Activated CD4-positive, alpha-beta T cell treated with anti-CD3 and anti-CD28 coated beads for 36 hours (primary cell): Measurements from ENCODE around the gene DBR1. TPM values are rescaled to one million over a fixed set of nuclear protein-coding genes. Genes with fewer than 3 reads are reported as not detected.

Experiments used
- ATAC-seq: fragments of 200-7000 bp; cut with Tn5 transposase; one replicate; pipeline ENCODE4 v1.10.0; 2021; ENCODE audit warnings: mild to moderate bottlenecking, moderate library complexity
- CTCF ChIA-PET: fragments of 350-600 bp; sonication (Branson Sonifier 250); formaldehyde crosslinking; loops from one replicate; lab custom pipeline; 2021; ENCODE audit warnings: antibody characterized with exemption; lab: Charles Lee
- POLR2A ChIA-PET: fragments of 350-600 bp; sonication (Branson Sonifier 250); formaldehyde crosslinking; loops from one replicate; lab custom pipeline; 2021; ENCODE audit warnings: antibody characterized with exemption, inconsistent platforms; lab: Charles Lee
- DNase-seq: peaks from one replicate; pipeline ENCODE4 v3.0.0-alpha.2; 2020
- H3K27ac Mint-ChIP-seq: one replicate; pipeline ENCODE4 v1.8.0; 2021; ENCODE audit warnings: mixed read lengths
- H3K27me3 Mint-ChIP-seq: one replicate; pipeline ENCODE4 v1.8.0; 2021; ENCODE audit warnings: mixed read lengths
- H3K36me3 Mint-ChIP-seq: one replicate; pipeline ENCODE4 v1.8.0; 2021; ENCODE audit warnings: low read depth, mixed read lengths
- H3K4me1 Mint-ChIP-seq: one replicate; pipeline ENCODE4 v1.8.0; 2021; ENCODE audit warnings: mixed read lengths
- H3K4me3 Mint-ChIP-seq: one replicate; pipeline ENCODE4 v1.8.0; 2021; ENCODE audit warnings: mild to moderate bottlenecking, moderate library complexity, mixed read lengths
- H3K9me3 Mint-ChIP-seq: one replicate; pipeline ENCODE4 v1.8.0; 2021; ENCODE audit warnings: low read depth, mixed read lengths
- intact Hi-C, 2 experiments: fragments of 100-400 bp; cut with DNase I in 1 of 2; cut with micrococcal nuclease in 1 of 2; formaldehyde crosslinking; loops; one replicate each; pipeline versions ENCODE4 v1.14.2 to v1.15.1; 2022 to 2024; cut with DNase I, micrococcal nuclease
- total RNA-seq, 2 experiments: library from RNA; stranded (reverse); gene quantifications; one replicate each; pipeline ENCODE4 v1.2.3, GENCODE V29; 2021

The DBR1 gene
- total RNA-seq, 2 experiments from 2014 or later, result 16.4 to 22.0 TPM

DNA sequence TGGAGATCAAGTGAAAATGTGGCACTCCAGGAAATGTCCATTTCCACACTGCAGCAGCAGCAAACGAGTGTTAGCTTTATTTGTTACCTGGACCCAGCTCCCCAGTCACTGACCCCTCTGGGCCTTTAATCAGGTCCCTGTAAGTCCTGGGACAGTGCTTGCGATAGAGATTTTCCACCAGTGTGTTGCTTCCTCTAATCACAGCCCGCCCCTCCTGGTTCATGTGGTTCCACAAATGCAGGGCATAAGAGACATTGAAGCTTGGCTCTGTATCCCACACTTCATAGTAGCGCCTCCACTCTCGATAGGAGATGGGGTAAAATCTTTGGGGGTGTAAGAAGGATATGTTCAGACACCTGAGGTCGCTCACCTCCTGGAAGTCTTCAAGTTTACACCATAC lies 50.5 kb downstream of the DBR1 start:
- peaks cover 5% of the 10 kb centered on the region for H3K27me3 Mint-ChIP-seq
- ATAC-seq, result no peak
- intact Hi-C loops, result no loop called here

DNA sequence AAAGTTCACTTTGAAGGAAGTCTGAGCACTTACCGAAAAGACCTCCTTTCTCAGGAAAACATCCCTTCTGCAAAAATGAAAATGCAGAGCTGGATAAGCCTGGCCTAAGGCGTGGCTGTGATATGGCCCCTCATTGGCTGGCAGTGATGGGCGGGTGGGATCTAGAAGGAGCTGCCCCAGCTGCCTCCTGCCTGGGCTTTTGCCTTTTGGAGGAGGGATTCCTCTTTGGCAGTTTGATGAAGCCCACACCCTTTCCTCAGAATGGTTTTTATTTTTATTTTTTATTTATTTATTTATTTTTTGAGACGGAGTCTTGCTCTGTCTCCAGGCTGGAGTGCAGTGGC lies 55.3 kb downstream of the DBR1 start:
- ChIA-PET CTCF (interaction anchor here (0.8 to 3.7 kb wide), 10 partner anchors 9 to 62 kb away, joined by 3 to 42 read pairs (median 4); partner anchors contain the start of gene A4GNT), POLR2A (no interaction called here)
- ATAC-seq (no peak), DNase-seq (no peak)
- Mint-ChIP-seq H3K9me3 (no peaks in the 10 kb centered on the region), H3K36me3 (no peaks in the 10 kb centered on the region), H3K27ac (no peak overlapping the region), H3K27me3 (peaks cover 20% of the 10 kb centered on the region), H3K4me3 (no peak overlapping the region), H3K4me1 (peaks cover 4% of the 10 kb centered on the region)
- intact Hi-C loops, result loop anchor here (1.0 kb wide), 1 partner anchor 51 kb away; no protein-coding TSS in a partner anchor

More for the DNA sequence above, 50.5 kb downstream of the DBR1 start:
- Mint-ChIP-seq H3K27ac (no peak overlapping the region), H3K9me3 (no peaks in the 10 kb centered on the region), H3K4me3 (no peak overlapping the region), H3K4me1 (no peaks in the 10 kb centered on the region), H3K36me3 (no peaks in the 10 kb centered on the region)
- DNase-seq, result no peak
- ChIA-PET POLR2A (no interaction called here), CTCF (interaction anchor here (0.8 to 0.9 kb wide), 2 partner anchors 23 to 468 kb away, joined by 3 read pairs; no protein-coding TSS in a partner anchor)

DNA sequence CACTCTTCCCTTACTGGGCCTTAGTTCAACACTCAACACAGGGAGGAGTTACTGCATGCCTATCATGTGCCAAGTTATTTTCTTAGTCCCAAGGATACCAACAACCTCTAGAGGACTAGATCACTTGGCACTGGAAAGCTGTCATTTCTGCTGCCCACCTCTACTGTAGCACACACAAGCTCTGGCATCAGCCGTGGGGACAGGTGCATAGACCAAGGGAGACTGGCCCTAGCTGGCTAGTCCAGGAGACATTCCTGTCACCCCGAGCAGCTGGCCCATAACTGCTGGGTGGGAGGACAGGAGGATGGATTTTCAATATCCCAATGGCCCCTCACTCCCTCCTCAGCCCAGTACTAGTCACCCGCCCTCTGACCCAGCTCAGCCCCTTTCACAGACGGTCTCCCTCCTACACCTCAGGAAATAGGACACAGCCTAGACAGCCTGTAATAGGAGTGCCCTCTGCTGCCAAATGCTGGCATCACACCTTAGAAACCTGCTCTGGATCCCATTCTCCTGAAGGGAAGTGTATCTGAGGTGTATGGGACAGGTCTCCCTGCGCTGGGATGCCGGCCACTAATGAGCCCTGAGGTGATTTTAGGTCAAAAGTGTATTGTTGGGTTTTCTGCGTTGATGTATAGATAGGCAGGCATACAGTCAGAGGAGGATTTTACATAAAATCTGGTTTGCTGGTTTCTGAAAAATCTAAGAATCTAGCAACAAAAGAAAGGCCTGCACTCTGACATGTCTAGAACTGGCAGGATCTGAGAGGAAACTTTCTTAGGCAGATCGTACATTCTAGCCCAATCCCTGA lies 55.9 kb downstream of the DBR1 start:
- no peaks in the 10 kb centered on the region for H3K36me3 Mint-ChIP-seq
- DNase-seq (peak; percentile 77), ATAC-seq (peak; percentile 72)
- CTCF ChIA-PET, result interaction anchor here (0.6 to 3.7 kb wide), 21 partner anchors 9 to 1803 kb away, joined by 3 to 42 read pairs (median 4); partner anchors contain the start of gene A4GNT
- no peak overlapping the region for H3K27ac Mint-ChIP-seq
- POLR2A ChIA-PET, result no interaction called here
- H3K27me3 Mint-ChIP-seq, result peaks cover 20% of the 10 kb centered on the region
- H3K4me3 Mint-ChIP-seq, result no peak overlapping the region
- H3K4me1 Mint-ChIP-seq, result peaks cover 4% of the 10 kb centered on the region
- H3K9me3 Mint-ChIP-seq, result no peaks in the 10 kb centered on the region
- intact Hi-C loops, result loop anchor here (1.0 kb wide), 1 partner anchor 51 kb away; no protein-coding TSS in a partner anchor

DNA sequence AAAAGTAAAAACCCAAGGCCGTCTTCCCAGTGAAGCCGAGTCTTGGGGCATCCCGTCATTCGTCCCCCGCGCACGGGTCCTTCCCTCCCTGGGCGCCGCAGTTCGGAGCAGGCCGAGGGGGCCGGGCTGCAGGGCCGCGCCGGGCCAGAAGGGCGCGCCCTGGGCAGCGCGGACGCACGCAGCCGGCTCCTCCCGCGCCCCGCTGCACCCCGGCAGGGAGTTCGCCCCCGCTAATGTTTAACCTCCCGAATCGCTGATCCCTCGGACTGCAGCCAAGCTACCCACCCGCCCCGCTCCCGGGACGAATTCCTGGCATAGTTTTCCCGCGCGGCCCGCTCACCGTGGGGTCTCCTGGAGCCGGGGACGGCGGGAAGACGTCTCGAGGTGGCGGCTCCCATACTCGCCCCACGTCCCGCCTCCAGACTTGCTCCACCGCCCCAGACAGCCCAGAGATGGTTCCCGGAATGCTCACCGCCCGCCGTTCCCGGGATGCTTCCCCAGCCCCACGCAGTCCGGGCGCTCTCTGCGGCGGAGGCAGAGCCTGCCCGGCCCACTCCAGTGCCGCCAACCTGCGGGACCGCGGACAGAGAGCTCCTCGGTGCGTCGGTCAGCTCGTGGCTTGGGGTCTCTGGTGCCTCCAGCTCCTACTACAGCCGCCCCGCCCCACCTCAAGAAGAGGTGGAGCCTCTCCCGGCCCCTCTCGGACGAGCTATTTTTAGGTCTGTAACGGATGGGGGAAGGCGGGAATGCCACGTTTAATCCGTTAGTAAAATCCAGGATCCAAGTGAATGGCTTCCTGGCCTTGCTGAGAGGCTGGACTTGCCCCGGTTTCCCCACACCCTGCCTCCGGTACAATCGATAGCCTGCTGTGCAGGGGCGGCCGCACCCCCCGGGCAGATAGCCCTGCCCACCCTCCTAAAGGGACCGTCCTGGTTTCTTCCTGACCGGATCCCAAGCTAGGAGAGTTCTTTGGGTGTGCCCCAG lies 59.4 kb downstream of the DBR1 start, which contains the start of gene DZIP1L:
TSS of gene DZIP1L (minus strand) at position 621 of the 984 bp plus-strand sequence. CDS start 11,637 bp downstream, outside the sequence.
- Mint-ChIP-seq H3K4me1 (peaks cover 4% of the 10 kb centered on the region), H3K27me3 (peaks cover 31% of the 10 kb centered on the region)
- CTCF ChIA-PET, result interaction anchor here (0.6 to 2.0 kb wide), 4 partner anchors 13 to 218 kb away, joined by 3 to 9 read pairs (median 4); no protein-coding TSS in a partner anchor

DNA sequence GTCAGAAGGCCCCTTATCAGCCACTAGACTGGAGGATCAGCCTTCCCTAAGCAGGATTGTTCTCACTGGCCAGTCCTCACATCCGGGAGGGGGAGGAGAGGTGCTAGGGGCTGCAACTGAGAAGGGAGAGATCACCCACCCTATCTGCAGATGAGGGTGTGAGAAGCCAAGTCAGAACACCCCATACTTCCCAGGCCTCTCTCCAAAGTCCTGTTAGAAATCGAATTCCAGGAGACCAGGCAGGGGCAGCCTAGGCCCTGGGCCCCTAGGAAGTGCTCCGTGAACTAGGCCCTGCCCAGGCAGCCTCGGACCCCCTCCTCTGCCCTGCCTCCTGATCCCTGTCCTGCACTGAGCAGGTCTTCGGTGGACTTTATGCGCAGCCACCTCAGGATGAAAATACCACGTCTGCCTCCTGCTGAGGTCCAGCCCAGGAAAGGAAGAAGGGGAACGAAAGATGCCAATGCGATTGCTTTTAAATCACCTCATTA lies 60.2 kb downstream of the DBR1 start:
- peak overlapping the region; percentile 69 for H3K4me3 Mint-ChIP-seq
- DNase-seq (no peak), ATAC-seq (no peak)
- H3K9me3 Mint-ChIP-seq, result no peaks in the 10 kb centered on the region
- peaks cover 4% of the 10 kb centered on the region for H3K4me1 Mint-ChIP-seq
- intact Hi-C loops, result no loop called here
- ChIA-PET CTCF (interaction anchor here (1.3 kb wide), 1 partner anchor 219 kb away, joined by 3 read pairs; no protein-coding TSS in a partner anchor), POLR2A (no interaction called here)
- peaks cover 30% of the 10 kb centered on the region for H3K27me3 Mint-ChIP-seq
- H3K27ac Mint-ChIP-seq, result no peak overlapping the region
- no peaks in the 10 kb centered on the region for H3K36me3 Mint-ChIP-seq

More for the DNA sequence above, 59.4 kb downstream of the DBR1 start, which contains the start of gene DZIP1L:
- peak; percentile 91 for ATAC-seq
- DNase-seq, result peak; percentile 57
- intact Hi-C loops, result no loop called here
- H3K27ac Mint-ChIP-seq, result no peak within 1 kb of the TSS
- POLR2A ChIA-PET, result no interaction called here
- peak within 1 kb of the TSS; percentile 69 for H3K4me3 Mint-ChIP-seq
- no peaks in the 10 kb centered on the region for H3K9me3 Mint-ChIP-seq
- no peaks in the 10 kb centered on the region for H3K36me3 Mint-ChIP-seq

DNA sequence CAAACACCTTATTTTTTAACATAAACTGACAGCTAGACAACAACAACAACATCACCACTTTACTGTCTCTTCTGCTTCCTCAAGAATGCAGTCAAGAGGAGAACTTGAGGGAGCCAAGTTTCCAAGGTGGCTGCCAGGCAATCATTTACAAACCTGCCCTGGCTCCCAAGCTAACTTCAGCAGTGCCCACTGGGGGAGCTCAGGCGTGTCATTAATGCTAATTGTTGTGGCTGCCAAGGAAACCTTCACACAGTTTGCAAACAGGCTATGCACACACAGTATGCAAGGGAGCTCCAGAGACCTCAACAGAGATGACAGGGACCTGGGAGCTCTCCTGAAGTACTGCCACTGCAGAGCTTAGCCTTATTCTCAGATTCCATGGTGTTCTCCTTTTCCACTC lies 61.4 kb downstream of the DBR1 start:
- peaks cover 4% of the 10 kb centered on the region for H3K4me1 Mint-ChIP-seq
- CTCF ChIA-PET, result interaction anchor here (0.6 to 1.9 kb wide), 2 partner anchors 16 to 48 kb away, joined by 3 to 5 read pairs; no protein-coding TSS in a partner anchor
- POLR2A ChIA-PET, result no interaction called here
- ATAC-seq (no peak), DNase-seq (no peak)
- H3K27me3 Mint-ChIP-seq, result peaks cover 29% of the 10 kb centered on the region
- H3K4me3 Mint-ChIP-seq, result no peak overlapping the region
- H3K36me3 Mint-ChIP-seq, result no peaks in the 10 kb centered on the region
- intact Hi-C loops, result no loop called here
- H3K9me3 Mint-ChIP-seq, result no peaks in the 10 kb centered on the region
- no peak overlapping the region for H3K27ac Mint-ChIP-seq

DNA sequence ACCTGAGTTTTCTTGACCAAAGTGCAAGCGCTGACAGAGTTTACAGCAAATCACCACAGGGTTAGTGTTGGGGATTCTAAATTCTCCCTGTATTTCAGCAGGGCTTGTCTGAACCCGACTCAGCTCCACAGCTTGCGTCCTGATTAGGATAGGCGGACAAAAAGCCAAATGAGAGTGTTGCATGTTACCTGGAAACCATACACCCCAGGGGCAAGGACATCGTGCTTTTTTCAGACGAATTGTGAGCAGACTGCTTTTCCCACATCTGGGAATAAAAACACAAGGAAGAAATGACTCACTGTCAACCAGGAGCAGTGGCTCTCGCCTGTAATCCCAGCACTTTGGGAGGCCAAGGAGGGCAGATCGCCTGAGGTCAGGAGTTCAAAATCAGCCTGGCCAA lies 62.4 kb downstream of the DBR1 start:
- POLR2A ChIA-PET, result no interaction called here
- H3K27ac Mint-ChIP-seq, result no peak overlapping the region
- peaks cover 31% of the 10 kb centered on the region for H3K27me3 Mint-ChIP-seq
- intact Hi-C loops, result no loop called here
- H3K9me3 Mint-ChIP-seq, result no peaks in the 10 kb centered on the region
- no peaks in the 10 kb centered on the region for H3K36me3 Mint-ChIP-seq
- CTCF ChIA-PET, result interaction anchor here (0.7 to 1.9 kb wide), 4 partner anchors 20 to 47 kb away, joined by 3 to 5 read pairs (median 4); no protein-coding TSS in a partner anchor
- DNase-seq (no peak), ATAC-seq (no peak)
- peaks cover 4% of the 10 kb centered on the region for H3K4me1 Mint-ChIP-seq
- no peak overlapping the region for H3K4me3 Mint-ChIP-seq

Other genes with a start within 250 kb of the DBR1 start
- gene CLDN18, start 164.8 kb downstream of the DBR1 start, total RNA-seq, result not detected
- not detected for gene DZIP1L, start 59.3 kb downstream of the DBR1 start, total RNA-seq
- gene A4GNT, start 42.5 kb downstream of the DBR1 start, total RNA-seq, result not detected
- 10 to 100 TPM; 38.3 to 46.2 TPM for gene ARMC8, start 12.4 kb upstream of the DBR1 start, total RNA-seq
- under 1 TPM; 0.46 to 0.65 TPM for gene NME9, start 154.9 kb upstream of the DBR1 start, total RNA-seq
- gene MRAS, start 173.7 kb upstream of the DBR1 start, total RNA-seq, result under 1 TPM; 0.16 TPM